B cell (primary cell): ENCODE results near the gene MAP3K4. TPM values are rescaled to one million over a fixed set of nuclear protein-coding genes. Genes with fewer than 3 reads are reported as not detected.

Experiments used
- ATAC-seq: fragments of 200-7000 bp; cut with Tn5 transposase; one replicate; pipeline ENCODE4 v1.10.0; 2021; ENCODE audit warnings: low read depth, mild to moderate bottlenecking, moderate number of reproducible peaks, moderate library complexity
- CTCF ChIA-PET: fragments of 350-600 bp; sonication (Branson Sonifier 250); formaldehyde crosslinking; loops from one replicate; lab custom pipeline; 2021; ENCODE audit warnings: antibody characterized with exemption, inconsistent platforms; lab: Charles Lee
- POLR2A ChIA-PET: fragments of 350-600 bp; sonication (Branson Sonifier 250); formaldehyde crosslinking; loops from one replicate; lab custom pipeline; 2021; ENCODE audit warnings: antibody characterized with exemption; lab: Charles Lee
- DNase-seq: peaks from one replicate; pipeline ENCODE4 v3.0.0; 2013
- H2AFZ ChIP-seq: 2 replicates; pipeline ENCODE4 v1.6.1; 2012; ENCODE audit warnings: mild to moderate bottlenecking, low read depth, low read length; ENCODE audit not compliant: insufficient read depth, poor library complexity, severe bottlenecking
- H3K27ac ChIP-seq, 2 donors: 1 replicate in 1 of 2; 2 replicates in 1 of 2; pipeline ENCODE4 v1.5.1; 2012 to 2013; ENCODE audit warnings: low read length in 2 of 2, mild to moderate bottlenecking in 2 of 2, moderate library complexity in 1 of 2
- H3K27me3 ChIP-seq, 4 experiments: fragments of 200-600 bp in 1 of 4; sonication (generic) in 1 of 4; replicated peaks in 1 of 4; 1 replicate in 2 of 4; 2 replicates in 2 of 4; pipeline versions ENCODE4 v1.6.1 to v1.7.0; 2013 to 2016; ENCODE audit warnings: low read length in 3 of 4, mild to moderate bottlenecking in 2 of 4, mixed read lengths in 1 of 4, moderate library complexity in 1 of 4; ENCODE audit not compliant: insufficient read depth in 4 of 4, control insufficient read depth in 3 of 4; ENCODE audit errors: control extremely low read depth in 1 of 4
- H3K36me3 ChIP-seq, 2 experiments: replicated peaks in 1 of 2; 1 replicate in 1 of 2; 2 replicates in 1 of 2; pipeline versions ENCODE4 v1.6.1 to v1.7.1; 2013; ENCODE audit warnings: low read length in 1 of 2; ENCODE audit not compliant: insufficient read depth in 2 of 2, control insufficient read depth in 1 of 2; ENCODE audit errors: control extremely low read depth in 1 of 2, extremely low read depth in 1 of 2
- H3K4me1 ChIP-seq, 2 donors: fragments of 200-600 bp in 1 of 2; sonication (generic) in 1 of 2; 1 replicate in 1 of 2; 2 replicates in 1 of 2; pipeline versions ENCODE4 v1.5.1 to v1.6.1; 2013 to 2017; ENCODE audit warnings: low read length in 2 of 2; ENCODE audit not compliant: control insufficient read depth in 2 of 2, insufficient read depth in 2 of 2
- H3K4me2 ChIP-seq: replicated peaks from 2 replicates; pipeline ENCODE3; 2012; ENCODE audit warnings: mild to moderate bottlenecking, low read depth, low read length; ENCODE audit not compliant: poor library complexity, severe bottlenecking
- H3K4me3 ChIP-seq, 5 experiments: fragments of 200-600 bp in 1 of 5; sonication (generic) in 1 of 5; 1 replicate in 3 of 5; 2 replicates in 2 of 5; pipeline versions ENCODE4 v1.5.1 to v1.7.0; 2011 to 2016; ENCODE audit warnings: low read length in 4 of 5, mild to moderate bottlenecking in 4 of 5, low read depth in 2 of 5, control low read depth in 1 of 5, moderate library complexity in 1 of 5; ENCODE audit not compliant: insufficient read depth in 1 of 5; ENCODE audit errors: control extremely low read depth in 1 of 5, extremely low read depth in 1 of 5
- H3K79me2 ChIP-seq: fragments of 200-600 bp; sonication (generic); one replicate; pipeline ENCODE4 v1.6.0; 2016; ENCODE audit warnings: low read length; ENCODE audit not compliant: control insufficient read depth, insufficient read depth
- H3K9ac ChIP-seq: fragments of 200-600 bp; sonication (generic); 2 replicates; pipeline ENCODE4 v1.6.1; 2017; ENCODE audit warnings: mild to moderate bottlenecking, low read length, moderate library complexity
- H3K9me3 ChIP-seq, 3 donors: one replicate each; pipeline versions ENCODE4 v1.6.1 to v1.7.1; 2013; ENCODE audit warnings: low read length in 2 of 3; ENCODE audit not compliant: control insufficient read depth in 2 of 3, insufficient read depth in 1 of 3; ENCODE audit errors: control extremely low read depth in 1 of 3
- H4K20me1 ChIP-seq: 2 replicates; pipeline ENCODE4 v1.6.0; 2012; ENCODE audit warnings: mild to moderate bottlenecking, low read length; ENCODE audit not compliant: insufficient read depth, control insufficient read depth, poor library complexity, severe bottlenecking
- H3K27ac Mint-ChIP-seq: one replicate; pipeline ENCODE4 v1.8.0; 2021; ENCODE audit warnings: mixed read lengths
- H3K27me3 Mint-ChIP-seq: one replicate; pipeline ENCODE4 v1.8.0; 2021; ENCODE audit warnings: mixed read lengths
- H3K4me1 Mint-ChIP-seq: one replicate; pipeline ENCODE4 v1.8.0; 2021; ENCODE audit warnings: mixed read lengths
- H3K4me3 Mint-ChIP-seq: one replicate; pipeline ENCODE4 v1.8.0; 2021; ENCODE audit warnings: mixed read lengths
- H3K9me3 Mint-ChIP-seq: one replicate; pipeline ENCODE4 v1.8.0; 2022; ENCODE audit warnings: mixed read lengths; ENCODE audit not compliant: insufficient read depth
- EZH2 ChIP-seq: IDR thresholded peaks from 2 replicates; pipeline ENCODE4 v1.6.1; 2012; ENCODE audit warnings: borderline replicate concordance, low read depth, mild to moderate bottlenecking, moderate library complexity, low read length; ENCODE audit not compliant: insufficient read depth, poor library complexity, severe bottlenecking
- WGBS: methylation state at CpG from one replicate; pipeline ENCODE4 v1.1.5; 2013; ENCODE audit warnings: missing lambda C conversion rate; ENCODE audit not compliant: insufficient coverage; 5-methylcytosine and 5-hydroxymethylcytosine counted together
- intact Hi-C: fragments of 100-400 bp; cut with micrococcal nuclease; formaldehyde crosslinking; loops from one replicate; pipeline ENCODE4 v1.10.0; 2022
- polyA plus RNA-seq: library from polyadenylated mRNA; depleted of rRNA; stranded (reverse); fragments of >200 nt; gene quantifications from 2 replicates; pipeline ENCODE4 v1.2.3, GENCODE V29; 2012
- total RNA-seq, 2 donors: library from RNA; stranded (reverse); fragments of 120-200 nt in 1 of 2; gene quantifications; 1 replicate in 1 of 2; 2 replicates in 1 of 2; pipeline versions ENCODE4 v1.2.3 to v1.2.4, GENCODE V29; 2013 to 2022
- TF ChIP-seq, protein P1 (sequence below): fragments of 200-600 bp; IDR thresholded peaks from one replicate; pipeline ENCODE4 v1.8.0; 2022; ENCODE audit warnings: antibody characterized with exemption, mild to moderate bottlenecking

MAP3K4 gene
- total and polyA plus RNA-seq, 2 donors (not counting 1 experiment from before 2014, with no cell fraction given), result 24.4 to 105 TPM

DNA sequence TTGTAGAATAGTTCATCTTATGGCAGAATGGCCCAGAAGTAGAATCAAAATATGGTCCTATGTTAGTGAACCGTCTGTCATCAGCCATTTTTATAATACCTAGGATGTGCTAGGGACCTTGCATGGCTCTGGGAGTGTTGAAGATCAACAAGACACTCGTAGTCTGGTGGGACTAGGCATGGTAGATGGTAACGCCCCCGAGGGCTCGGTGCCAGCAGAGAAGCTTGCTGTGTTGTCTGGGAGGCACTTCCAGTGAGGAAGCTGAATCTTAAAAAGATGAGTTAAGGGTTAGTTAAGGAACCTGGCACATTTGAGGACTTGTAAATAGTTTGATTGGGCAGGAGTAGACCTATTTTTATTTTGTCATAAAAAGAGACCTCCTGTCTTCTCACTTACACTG is 82.4 kb downstream of the MAP3K4 start:
- peaks cover 4 to 48% of the 10 kb centered on the region in 2 experiments for H3K36me3 ChIP-seq
- intact Hi-C loops, result no loop called here
- H3K9me3 ChIP-seq, result no peaks in the 10 kb centered on the region
- H3K27me3 Mint-ChIP-seq, result no peaks in the 10 kb centered on the region
- no peaks in the 10 kb centered on the region for H3K4me1 Mint-ChIP-seq
- no peak overlapping the region for H3K4me2 ChIP-seq
- WGBS, result 100% methylated on average over 5 of the region's 5 CpGs
- no peak overlapping the region for H3K4me3 Mint-ChIP-seq
- DNase-seq (no peak), ATAC-seq (no peak)
- TF ChIP-seq EZH2, result no peak
- TF ChIP-seq, protein P1, sequence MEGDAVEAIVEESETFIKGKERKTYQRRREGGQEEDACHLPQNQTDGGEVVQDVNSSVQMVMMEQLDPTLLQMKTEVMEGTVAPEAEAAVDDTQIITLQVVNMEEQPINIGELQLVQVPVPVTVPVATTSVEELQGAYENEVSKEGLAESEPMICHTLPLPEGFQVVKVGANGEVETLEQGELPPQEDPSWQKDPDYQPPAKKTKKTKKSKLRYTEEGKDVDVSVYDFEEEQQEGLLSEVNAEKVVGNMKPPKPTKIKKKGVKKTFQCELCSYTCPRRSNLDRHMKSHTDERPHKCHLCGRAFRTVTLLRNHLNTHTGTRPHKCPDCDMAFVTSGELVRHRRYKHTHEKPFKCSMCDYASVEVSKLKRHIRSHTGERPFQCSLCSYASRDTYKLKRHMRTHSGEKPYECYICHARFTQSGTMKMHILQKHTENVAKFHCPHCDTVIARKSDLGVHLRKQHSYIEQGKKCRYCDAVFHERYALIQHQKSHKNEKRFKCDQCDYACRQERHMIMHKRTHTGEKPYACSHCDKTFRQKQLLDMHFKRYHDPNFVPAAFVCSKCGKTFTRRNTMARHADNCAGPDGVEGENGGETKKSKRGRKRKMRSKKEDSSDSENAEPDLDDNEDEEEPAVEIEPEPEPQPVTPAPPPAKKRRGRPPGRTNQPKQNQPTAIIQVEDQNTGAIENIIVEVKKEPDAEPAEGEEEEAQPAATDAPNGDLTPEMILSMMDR, result no peak
- no peak overlapping the region for H2AFZ ChIP-seq
- H3K27ac ChIP-seq, result no peak overlapping the region
- no peak overlapping the region for H3K27ac Mint-ChIP-seq
- no peaks in the 10 kb centered on the region for H4K20me1 ChIP-seq
- H3K27me3 ChIP-seq, result no peaks in the 10 kb centered on the region
- ChIA-PET CTCF (no interaction called here), POLR2A (no interaction called here)
- H3K4me1 ChIP-seq, result no peaks in the 10 kb centered on the region
- no peaks in the 10 kb centered on the region for H3K79me2 ChIP-seq
- no peak overlapping the region for H3K9ac ChIP-seq
- H3K4me3 ChIP-seq, result no peak overlapping the region
- no peaks in the 10 kb centered on the region for H3K9me3 Mint-ChIP-seq

- DNase-seq (no peak), ATAC-seq (no peak)
- POLR2A ChIA-PET, result no interaction called here
- Histone ChIP-seq H2AFZ (no peak overlapping the region), H3K4me1 (no peaks in the 10 kb centered on the region), H3K27me3 (no peaks in the 10 kb centered on the region), H3K9ac (no peak overlapping the region), H3K79me2 (no peaks in the 10 kb centered on the region), H4K20me1 (no peaks in the 10 kb centered on the region), H3K9me3 (no peaks in the 10 kb centered on the region), H3K27ac (no peak overlapping the region), H3K36me3 (peaks cover 2 to 48% of the 10 kb centered on the region in 2 experiments), H3K4me3 (no peak overlapping the region), H3K4me2 (no peak overlapping the region)
- Mint-ChIP-seq H3K4me3 (no peak overlapping the region), H3K9me3 (no peaks in the 10 kb centered on the region), H3K27ac (no peak overlapping the region), H3K4me1 (no peaks in the 10 kb centered on the region), H3K27me3 (no peaks in the 10 kb centered on the region)
- CTCF ChIA-PET, result no interaction called here
- WGBS, result 95% methylated on average over 2 of the region's 5 CpGs
- intact Hi-C loops, result no loop called here
- no peak for TF ChIP-seq EZH2
- TF ChIP-seq, protein P1, result no peak
These were observed 83.0 kb downstream of the MAP3K4 start for GRCh38 chr6:161074496-161075121.
